ENCODE results near the gene SPNS2.

The SPNS2 gene

DNA sequence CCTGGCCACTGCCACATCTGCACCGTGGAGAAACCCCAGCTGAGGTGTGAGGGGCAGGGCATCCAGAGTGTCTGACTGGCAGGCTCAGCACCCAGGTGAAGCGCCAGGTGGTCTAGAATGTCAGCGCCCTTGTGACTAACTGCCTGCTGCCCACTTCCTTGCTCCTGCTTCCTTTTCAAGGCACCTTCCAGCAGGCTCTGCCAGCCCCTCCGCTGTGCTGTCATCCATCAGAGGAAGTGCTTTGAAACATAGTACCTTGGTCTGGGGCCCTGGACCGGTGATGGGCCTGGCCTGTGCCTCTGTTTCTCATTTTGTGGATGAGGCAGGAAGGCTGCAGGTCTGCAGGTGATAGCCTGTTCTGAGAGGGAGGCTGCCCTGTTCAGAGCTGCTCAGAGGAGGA lies 5.5 kb downstream of the SPNS2 start:
- no peak for DNase-seq

DNA sequence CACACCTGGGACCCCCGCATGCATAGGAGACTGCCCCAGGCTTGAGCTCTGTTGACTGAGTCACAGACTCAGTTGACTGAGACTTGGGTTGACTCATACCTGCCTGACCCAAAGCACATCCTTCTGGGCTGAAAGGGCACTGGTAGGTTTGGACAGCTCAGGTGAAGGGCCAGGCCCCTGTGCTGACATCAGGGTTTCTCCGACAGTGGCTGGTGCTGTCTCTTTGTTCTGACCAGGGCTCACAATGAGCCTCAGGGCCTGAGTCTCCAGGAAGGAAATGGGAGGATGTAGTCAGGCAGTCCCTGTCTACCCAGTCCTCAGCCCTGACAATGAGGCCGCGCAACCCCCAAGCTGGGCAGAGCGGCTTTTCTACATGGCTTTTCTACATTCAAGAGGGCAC lies 6.5 kb downstream of the SPNS2 start:
- no peak for DNase-seq

DNA sequence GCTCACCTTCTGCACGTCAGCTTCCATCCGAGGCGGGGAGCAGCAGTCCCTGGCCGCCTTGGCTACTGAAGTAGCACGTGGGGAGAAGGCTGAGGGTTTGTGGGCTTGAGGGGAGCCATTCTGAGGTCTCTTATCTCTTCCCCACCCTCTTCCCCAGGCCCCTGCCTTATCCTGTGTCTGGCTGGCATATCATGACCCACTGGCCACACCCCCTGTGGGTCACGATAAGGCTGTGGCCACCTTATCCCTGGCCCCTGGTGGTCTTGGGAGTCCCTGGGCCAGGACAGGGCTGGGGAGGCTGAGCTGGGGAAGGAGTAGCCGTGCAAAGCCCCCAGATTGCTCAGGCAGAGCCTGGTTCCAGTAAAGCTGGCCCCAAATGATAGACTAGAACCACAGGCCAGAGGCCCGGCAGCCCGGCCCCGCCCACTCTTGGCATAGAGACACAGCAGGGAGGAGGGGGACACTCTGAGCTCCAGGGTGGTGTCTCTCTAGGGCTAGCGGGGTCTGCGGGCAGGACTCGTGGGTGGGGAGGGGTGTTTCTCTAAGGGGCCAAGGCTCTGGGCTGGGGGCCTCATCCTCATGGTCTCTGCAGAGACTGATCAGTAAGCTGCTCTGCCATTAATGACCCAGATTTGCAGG lies 7.6 kb downstream of the SPNS2 start:
- no peak for DNase-seq

DNA sequence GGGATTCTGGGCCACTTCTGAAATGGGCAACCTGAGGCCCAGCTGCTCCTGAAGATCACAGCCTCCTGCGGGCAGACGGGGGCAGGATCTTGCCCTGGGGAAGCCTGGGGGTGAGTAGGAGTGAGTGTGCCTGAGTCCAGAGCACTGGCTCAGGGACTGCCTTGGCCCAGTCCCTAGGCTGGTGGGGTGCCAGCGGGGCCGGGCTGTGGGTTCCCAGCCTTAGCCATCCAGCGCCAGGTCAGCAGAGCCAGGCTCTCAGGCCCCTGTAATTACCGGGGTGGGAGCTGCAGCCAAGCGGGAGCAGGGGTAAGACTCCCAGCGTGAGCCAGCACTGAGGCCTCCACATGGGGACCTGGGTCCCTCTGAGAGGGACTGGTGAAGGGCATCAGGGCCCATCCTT lies 8.2 kb downstream of the SPNS2 start:
- DNase-seq = no peak

DNA sequence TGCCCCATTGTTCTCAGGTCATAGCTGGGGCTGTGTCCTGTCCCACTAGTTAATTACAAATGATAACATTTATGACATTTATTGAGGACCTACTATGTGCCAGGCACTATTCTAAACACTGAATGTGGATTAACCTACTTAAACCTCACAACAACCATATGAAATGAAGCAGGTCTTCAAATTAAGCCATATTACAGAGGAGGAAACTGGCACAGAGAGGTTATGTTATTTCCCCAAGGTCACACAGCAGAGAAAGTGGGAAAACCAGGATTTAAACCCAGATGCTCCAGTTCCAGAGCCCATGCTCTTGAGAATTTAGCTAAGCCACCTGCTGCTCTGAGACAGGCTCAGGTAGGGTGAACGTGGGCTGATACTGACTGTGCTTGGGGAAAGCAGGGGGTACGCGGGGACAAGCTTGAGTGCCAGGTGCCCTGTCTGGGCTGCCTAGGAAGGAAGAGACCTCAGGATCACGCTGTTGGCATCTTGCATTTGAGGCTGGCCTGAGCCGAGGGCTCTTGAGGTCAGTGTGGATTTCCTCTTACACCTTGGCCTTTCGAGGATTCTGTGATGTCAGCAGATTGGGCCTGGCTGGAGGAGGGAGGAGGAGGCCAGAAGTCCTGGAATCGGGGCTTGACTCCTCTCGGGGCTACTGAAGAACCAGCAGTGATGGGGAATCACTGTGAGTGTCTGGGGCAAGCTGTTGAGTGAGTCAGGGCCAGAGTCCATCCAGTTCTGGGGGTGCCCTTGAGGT lies 8.9 kb downstream of the SPNS2 start:
- DNase-seq = no peak

DNA sequence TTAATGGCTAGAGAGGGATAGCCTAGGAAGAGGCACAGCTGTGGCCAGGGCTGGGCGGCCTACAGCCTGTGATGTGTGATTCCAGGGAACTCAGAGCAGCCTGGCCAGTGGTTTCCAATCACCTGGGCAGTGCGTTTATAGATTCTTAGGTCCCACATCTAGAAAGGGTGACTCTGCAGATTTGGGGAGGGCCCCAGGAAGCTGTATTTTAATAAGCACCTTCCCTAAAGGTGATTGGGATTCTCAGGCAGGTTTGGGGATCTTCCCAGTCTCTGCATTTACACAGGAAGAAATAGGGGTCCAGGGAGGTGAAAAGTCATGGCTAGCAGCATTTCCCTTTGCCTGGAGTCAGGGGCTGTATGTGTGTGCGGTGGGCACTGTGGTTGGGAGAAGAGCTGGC lies 9.5 kb downstream of the SPNS2 start:
- DNase-seq = no peak

DNA sequence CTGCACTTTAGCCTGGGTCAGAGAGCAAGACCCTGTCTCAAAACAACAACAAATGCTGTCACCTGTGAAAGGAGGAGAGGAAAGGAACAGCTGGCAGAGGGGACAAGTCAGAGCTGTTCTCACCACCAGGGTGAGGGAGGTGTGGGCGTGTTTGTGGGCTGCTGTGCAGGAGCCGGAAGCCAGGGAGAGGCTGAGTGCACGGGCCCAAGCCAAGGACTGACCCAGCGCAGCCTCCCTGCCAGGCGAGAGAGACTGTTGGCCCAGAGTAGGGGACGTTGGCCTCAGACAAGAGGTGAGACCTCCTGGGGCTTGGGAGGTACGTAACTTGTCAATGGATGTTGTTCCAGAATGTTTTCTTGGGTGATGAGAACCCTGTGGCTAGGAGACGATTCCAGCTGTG lies 10.7 kb downstream of the SPNS2 start:
- no peak for DNase-seq

DNA sequence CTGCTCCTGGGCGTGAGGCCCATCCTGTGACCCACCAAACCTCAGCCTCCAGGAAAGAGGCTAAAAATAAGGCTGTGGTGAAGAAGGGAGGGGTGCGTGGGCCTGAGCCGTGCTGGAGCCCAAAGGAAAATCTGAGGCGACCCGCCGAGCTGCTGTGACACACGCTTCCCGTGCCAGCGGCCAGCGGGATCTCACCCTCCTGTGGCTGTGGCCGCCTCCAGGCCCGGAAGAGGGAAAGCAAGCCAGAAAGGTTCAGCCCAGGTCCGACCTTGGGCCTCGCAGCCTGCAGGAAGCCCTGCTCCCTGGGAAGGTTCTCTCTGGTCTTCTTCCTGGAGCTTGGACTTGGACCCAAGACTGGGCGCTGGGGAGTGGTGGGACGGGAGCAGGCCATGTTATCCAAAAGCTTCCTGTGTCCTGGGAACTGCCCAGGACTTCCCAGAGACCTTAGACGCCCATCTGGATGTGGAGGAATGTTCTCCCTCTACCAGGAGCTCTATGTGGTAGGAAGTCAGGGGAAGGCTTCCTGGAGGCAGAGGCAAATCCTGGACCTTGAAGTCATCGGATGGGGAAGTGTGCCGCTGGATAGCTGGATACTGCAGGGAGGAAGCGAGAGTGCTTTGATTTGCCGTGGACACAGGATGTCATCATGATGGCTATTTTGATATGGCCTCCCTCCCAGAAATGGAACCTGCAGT lies 11.4 kb downstream of the SPNS2 start:
- no peak for DNase-seq

DNA sequence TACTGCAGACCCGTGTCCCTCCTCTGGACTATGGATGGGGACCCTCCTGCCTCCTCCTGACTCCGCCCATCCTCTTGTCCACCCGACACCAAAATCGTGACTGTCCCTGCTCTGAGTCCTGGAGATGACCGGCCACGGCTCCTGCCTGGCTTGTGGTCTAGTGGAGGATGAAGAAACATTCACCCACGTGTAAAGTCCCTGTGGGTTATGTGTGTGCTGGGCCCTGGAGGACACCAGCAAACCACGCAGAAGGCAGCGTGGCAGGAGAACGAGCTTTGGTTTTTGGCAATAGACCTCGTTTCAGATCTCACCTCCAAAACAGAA lies 11.9 kb downstream of the SPNS2 start:
- DNase-seq = no peak

DNA sequence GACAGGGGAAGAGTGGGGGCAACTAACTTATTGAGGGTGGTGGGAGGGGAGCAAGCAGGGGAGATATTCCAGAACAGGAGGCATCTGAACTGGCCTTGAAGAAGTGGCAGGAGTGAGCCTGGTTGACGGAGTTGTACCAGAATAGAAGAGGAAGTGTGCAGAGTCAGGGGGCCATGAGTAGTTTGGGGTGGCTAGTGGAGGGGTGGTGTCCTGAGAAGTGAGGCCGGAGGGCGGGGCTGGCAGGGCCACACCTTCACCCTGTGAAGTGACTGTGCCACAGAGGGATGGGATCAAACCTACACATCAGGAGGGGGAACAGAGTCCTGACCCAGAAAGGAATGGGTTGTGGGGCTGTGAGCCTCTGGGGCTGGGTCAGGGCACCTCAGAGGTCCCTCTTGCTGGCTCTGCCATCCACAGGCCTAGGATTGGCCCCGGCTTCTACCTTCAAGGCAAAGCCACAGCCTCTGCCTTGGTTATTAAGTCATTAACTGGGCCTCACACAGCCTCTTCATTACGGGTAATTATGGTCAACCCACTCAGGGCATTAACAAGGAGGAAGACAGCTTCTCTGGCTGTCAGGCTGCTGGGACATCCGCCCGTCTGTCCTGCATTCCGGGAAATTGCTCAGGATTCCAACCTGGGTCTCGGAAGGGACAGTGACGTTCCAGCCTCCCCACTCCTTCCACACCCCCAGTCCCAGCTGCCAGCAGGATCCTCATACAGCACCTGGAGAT lies 12.7 kb downstream of the SPNS2 start:
- no peak for DNase-seq

DNA sequence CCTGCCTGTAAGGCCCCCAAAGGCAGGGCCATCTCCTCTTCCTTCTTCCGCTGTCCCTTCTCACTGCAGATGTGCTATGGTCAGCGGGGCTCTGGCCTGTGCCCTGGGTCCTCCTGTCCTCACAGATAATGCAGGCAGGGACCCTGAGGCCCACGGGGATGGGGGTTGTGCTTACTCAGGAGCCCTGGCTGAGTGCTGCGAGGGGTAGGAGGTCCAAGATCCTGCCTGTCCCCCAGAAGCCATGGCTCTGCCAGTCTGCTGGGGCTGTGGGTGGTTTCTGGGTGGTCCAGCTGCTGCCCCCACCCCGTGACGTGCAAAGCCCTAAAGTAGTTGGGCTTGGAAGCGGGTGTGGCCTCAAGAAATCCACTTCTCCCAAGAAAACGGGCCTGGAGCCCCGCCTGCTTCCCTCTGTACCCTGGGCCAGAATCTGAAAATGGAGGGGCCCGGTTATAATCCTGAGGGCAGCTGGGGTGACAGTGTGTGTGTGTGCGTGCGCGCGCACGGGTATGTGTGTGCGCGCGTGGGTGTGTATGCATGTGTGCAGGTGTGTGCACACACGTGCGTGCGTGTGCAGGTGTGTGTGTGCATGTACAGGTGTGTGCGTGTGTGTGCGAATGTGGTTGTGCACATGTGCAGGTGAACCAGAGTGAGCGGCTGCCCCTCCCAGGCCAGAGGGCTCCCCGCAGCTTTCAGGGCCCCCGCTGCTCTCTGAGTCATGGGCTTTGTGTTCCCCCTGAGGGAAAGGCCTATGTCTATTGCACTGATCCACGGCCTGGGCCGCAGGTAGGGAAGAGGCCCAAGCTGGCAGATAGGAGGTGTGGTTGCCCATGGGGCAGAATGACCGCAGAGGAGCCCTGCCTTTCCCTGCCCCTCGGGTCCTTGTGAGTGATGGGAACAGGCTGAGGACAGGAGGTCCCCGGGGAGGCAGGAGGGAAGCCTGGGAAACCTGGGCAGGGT lies 13.8 kb downstream of the SPNS2 start:
- DNase-seq = no peak

DNA sequence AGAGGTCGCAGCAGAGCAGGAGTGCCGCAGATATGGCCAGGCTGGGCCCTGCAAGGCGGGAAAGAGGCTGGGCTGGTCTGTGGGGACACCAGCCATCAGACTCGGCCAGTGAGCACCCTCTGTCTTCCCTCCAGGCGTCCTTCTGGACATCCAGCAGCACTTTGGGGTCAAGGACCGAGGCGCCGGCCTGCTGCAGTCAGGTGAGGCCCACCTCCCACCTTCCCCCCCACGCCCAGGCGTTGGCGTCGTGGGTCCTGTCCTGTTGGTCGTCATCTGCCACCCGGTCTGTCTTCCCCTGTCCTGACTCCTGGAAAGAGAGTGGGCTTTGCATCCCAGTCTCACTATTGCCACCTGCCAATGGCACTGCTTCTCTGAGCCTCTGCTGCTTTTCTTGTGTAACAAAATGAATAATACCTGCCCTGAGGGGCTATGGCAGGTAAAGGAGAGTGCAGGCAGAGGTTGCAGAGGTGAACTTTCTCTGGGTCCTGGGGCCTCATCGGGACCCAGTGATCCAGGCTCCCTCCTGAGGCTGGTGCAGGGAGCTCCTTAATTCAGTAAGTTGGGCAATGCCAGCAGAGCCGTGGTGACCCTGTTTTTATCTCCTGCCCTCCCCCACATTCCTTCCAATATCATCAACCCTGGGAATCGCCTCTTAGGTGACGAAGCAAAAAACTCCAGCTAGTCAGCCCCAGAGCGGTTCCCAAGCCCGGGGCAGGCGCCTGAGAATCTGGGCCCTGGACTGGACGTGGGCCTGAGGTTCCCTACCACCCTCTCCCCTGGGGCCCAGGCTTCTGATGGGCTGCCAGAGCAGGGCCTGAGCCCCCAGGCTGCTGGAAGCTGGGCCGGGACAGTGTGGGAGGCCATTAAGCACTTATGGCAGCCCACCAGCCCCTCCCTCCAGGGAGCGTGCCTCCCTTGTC lies 14.7 kb downstream of the SPNS2 start:
- no peak for DNase-seq

DNA sequence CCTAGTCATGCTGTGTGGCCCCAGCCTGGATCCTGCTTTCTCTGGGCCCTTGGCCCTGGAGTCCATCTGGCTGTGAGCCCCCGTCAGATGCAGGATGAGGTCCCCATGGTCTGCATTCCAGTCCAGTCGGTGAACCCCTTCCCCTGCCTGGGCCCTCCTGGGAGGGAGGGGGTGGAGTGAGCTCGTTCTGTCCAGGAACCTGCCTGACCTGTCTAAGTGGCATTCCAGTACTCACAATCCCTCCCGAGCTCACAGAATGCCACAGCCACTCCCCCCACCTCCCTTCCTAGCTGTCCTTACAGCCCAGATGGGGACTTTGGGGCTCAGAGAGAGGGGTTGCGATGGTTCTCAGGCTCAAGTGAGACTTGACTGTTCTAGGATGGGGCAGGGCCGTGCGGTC lies 15.5 kb downstream of the SPNS2 start:
- no peak for DNase-seq

DNA sequence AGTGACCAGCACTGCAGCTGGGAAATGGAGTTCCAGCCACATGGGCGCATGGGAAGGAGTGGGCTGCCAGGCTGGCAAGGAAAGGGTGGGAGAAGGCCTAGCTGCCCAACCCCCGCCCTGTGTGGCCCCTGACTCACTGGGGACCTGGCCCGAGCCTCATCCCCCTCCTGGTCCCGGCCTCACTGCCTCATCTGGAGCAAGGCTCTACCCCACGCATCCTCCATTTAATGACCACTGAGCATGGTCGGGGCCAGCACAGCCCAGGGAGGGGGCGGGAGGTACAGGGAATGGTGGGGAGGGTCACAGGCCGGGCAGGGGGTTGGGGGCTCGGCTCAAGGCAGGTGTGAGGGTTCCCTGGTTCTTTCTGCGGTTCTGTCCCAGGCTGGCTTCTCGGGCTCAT lies 16.1 kb downstream of the SPNS2 start:
- DNase-seq = no peak

DNA sequence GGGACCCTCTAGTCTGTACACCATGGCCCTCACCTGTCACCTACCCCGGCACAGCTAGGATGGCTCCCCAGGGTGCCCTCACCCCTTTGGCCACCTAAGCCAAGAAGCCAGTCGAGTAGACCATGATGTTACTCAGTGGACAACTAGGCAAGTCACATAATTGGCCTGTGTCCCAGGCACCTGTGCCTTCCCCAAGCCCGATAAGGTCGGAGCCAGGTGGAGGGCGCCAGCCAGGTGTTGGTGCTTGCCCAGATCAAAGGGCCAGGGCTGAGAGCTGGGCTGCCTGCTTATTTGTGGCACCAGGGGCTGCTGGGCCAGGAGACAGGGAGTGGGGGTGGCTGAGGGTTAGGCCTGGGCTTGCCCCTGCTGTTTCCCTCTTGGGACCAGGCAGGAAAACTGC lies 16.8 kb downstream of the SPNS2 start:
- DNase-seq = no peak

DNA sequence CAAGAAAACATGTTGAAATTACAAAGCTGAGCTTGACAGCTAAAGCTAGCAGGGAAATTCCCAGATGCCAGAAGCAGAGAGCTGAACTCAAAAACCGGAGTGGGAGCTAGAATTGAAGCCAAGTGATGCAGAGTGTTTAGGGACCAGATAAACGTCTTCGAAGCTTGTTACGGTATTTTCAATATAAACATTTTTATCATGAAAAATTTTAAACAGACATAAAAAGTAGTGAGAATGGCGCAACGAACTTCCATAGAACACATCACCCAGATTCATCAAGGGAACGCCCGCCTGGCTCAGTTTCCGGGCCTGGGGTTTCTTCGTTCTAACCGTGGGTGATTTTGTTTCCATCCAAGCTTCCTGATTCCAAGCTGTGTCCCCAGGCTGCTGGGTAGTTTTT lies 18.1 kb downstream of the SPNS2 start:
- no peak for DNase-seq

DNA sequence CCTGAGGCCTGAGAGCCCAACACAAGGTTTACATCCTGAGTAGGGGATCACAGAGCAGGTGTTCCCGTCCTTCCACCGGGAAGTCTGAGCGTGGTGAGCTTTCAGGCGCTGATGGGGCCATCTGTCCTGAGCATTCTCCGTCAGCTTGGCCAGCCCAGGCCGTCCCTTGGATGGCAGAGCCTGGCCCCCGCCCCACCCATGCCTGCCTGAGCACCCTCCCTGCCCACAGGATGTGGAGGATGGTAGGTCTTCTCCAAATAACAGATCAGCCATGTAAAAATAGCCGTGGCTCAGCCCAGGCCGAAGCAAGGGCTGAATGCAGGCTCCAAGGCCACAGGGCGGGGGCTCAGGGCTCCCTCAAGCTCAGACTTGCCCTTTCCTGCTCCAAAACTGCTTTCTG lies 20.2 kb downstream of the SPNS2 start:
- no peak for DNase-seq

DNA sequence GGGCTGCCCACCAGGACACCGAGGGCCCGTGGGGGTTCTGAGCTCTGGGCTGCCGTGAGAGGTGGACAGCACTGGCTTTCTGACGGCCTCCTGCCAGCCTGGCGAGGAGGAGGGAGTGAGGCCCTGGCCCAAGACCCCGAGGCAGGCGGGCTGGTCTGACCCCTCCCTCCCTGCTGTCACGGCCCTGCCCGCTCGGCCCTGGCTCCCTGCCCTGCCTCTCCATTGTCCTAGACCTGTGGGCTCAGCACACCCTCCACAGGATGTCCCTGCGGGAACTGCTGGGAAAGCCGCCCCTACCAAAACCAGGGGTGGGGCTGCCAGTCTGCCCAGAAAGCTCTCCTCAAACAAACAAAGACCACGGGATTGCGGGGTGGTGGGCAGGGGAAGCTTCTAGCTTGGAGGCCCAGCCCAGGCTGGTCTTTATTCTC lies 20.7 kb downstream of the SPNS2 start:
- DNase-seq = no peak

DNA sequence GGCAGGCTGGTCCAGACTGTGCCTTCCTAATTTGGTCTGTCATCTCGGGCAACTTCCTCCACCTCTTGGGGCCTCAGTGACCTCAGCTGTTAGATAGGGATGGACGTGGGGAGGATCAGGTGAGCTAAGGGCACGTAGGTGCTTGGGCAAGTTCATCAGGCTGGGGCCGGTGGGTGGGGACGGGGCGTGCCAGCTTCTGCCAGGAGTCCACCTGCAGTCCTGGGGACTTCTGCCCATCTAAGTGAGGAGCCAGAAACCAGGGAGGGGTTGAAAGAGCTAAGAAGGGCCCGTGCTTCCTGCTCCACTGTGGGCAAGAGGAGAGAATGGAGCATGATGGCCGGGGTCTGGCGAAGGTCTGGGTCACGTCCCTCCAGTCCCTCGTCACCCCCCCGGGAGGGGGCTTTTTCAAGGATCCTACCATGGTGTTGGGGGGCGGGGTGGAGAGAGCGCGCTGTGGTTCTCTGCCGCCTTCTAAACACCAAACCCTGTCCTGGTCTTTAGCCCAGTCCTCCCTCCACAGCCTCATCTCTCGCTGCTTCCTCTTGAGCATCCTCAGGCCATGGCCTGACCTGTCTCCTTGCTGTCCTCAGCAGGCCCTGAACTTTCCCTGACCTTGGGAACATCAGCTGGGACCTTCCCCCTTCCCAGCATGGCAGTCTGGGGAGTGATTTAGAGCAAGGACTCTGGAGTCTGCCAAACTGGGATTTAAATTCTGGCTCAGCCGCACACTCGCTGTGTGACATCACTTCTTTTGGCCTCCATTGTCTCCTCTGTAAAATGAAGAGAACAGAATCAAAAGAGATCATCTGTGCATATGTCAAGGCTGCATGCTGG lies 21.6 kb downstream of the SPNS2 start:
- DNase-seq = no peak

DNA sequence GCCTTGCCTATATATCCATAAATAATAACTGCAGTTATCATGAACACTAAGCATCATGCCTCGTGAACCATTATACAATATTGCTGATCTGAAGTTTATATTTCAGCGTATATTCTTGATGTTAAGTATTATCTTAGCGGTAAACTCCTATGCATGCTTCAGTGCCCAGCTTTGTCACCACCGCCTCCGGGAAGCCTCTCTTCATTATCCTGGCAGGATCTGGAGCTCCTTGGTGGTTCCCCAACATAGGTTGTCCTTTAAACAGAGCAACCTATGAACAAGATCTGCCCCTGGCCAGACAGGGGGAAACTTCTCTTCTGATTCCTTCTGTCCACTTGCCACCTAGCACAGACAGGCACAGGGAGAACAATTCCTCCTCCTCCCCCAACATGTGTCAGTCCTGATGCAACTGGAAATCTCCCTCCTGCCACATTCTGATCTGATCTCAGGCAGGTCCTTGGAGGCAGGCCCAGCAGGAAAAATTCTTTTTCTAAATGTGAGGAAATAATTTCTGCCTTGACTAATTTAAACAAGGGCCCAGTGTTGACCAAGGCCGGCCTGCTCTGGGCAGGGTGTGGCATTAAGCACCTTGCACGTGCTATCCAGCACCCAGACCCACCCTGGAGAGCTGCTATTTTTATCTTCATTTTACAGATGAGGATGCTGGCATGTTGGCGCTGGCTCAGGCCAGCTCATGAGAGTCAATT lies 22.4 kb downstream of the SPNS2 start:
- DNase-seq = no peak

All from NCI-H1694 treated with DMSO at 0.1 percent for 48 hours (cell line).